Heart right ventricle (tissue), 16 donors: ENCODE measurements around the gene UACA. TPM values are rescaled to one million over a fixed set of nuclear protein-coding genes. Genes with fewer than 3 reads are reported as not detected.
A peak's percentile ranks its signal among the peaks of the same experiment; 100 is the strongest.

Experiments
- ATAC-seq, 8 donors: fragments of 200-7000 bp; cut with Tn5 transposase; one replicate each; pipeline ENCODE4 v1.9.1; 2020; ENCODE audit warnings: mild to moderate bottlenecking in 8 of 8, moderate library complexity in 8 of 8, moderate number of reproducible peaks in 1 of 8
- DNase-seq, 2 donors: peaks; one replicate each; pipeline ENCODE4 v3.0.0-alpha.2; 2020
- H3K27ac ChIP-seq, 10 donors: fragments of 200-600 bp; sonication (generic) in 2 of 10; one replicate each; pipeline versions ENCODE4 v1.5.0 to v1.8.0; 2020 to 2022; ENCODE audit warnings: mild to moderate bottlenecking in 3 of 10
- H3K27me3 ChIP-seq, 7 donors: fragments of 200-600 bp; one replicate each; pipeline ENCODE4 v1.8.0; 2021 to 2022; ENCODE audit warnings: mild to moderate bottlenecking in 2 of 7
- H3K36me3 ChIP-seq, 9 donors: fragments of 200-600 bp; sonication (generic) in 1 of 9; one replicate each; pipeline versions ENCODE4 v1.5.0 to v1.8.0; 2020 to 2022; ENCODE audit warnings: mild to moderate bottlenecking in 2 of 9
- H3K4me1 ChIP-seq, 9 donors: fragments of 200-600 bp; sonication (generic) in 1 of 9; one replicate each; pipeline versions ENCODE4 v1.5.0 to v1.8.0; 2020 to 2022; ENCODE audit warnings: mild to moderate bottlenecking in 4 of 9
- H3K4me3 ChIP-seq, 10 donors: fragments of 200-600 bp; sonication (generic) in 2 of 10; one replicate each; pipeline versions ENCODE4 v1.5.0 to v1.8.0; 2020 to 2022; ENCODE audit warnings: mild to moderate bottlenecking in 7 of 10, moderate library complexity in 2 of 10
- H3K9me3 ChIP-seq, 11 donors: fragments of 200-600 bp in 10 of 11; sonication (generic) in 2 of 11; one replicate each; pipeline versions ENCODE4 v1.5.0 to v1.8.0; 2013 to 2022; ENCODE audit warnings: mild to moderate bottlenecking in 2 of 11, control low read depth in 1 of 11, moderate library complexity in 1 of 11
- CTCF ChIP-seq, 9 donors: fragments of 200-600 bp; sonication (generic) in 2 of 9; IDR thresholded peaks; one replicate each; pipeline versions ENCODE4 v1.5.0 to v1.8.0; 2021 to 2022; ENCODE audit warnings: antibody characterized with exemption in 9 of 9, mild to moderate bottlenecking in 5 of 9, moderate library complexity in 1 of 9
- WGBS, 2 donors: extraction: QIAGEN DNeasy Blood & Tissue Kit; methylation state at CpG; one replicate each; pipeline ENCODE4 v1.1.7; 2013; ENCODE audit warnings: inconsistent platforms in 1 of 2; 5-methylcytosine and 5-hydroxymethylcytosine counted together
- intact Hi-C, 10 donors: fragments of 100-400 bp; cut with DNase I; formaldehyde crosslinking; loops; one replicate each; pipeline versions ENCODE4 v1.11.1 to v1.14.2; 2022
- polyA plus RNA-seq, 2 donors: library from polyadenylated mRNA; stranded (reverse); fragments of 200-250 nt; gene quantifications; one replicate each; pipeline ENCODE4 v1.2.3, GENCODE V29; 2013
- total RNA-seq, 10 donors: library from RNA; stranded (reverse); fragmentation: NEBNext Ultra II Directional in 3 of 10; extraction: Animal tissue kit (Norgen Biotek cat#: 25700) in 3 of 10; gene quantifications; one replicate each; pipeline versions ENCODE4 v1.2.1 to v1.2.4, GENCODE V29; 2021 to 2023
- donor health status: Arrhythmogenic right ventricular cardiomyopathy.
- donor health status: ischemic (EF 13 %, LVEDD 7.1; RV severe dilation, severe dysfunction).
- donor health status: healthy with polysubstance abuse.
- donor health status: DM: no; HTN: yes; CAD: no.
- donor health status: DM: no; HTN: no; CAD: no.
- donor health status: ischemic (EF 25% LVEDD 6.9; RV normal size, moderate dysfunction).
- donor health status: ischemic (EF 25% LVEDD 5.7; RV mildly dilated, moderate dysfunction).
- donor health status: healthy.
- donor health status: DM: yes; HTN: yes; CAD: no.
- donor health status: Ischemic cardiomyopathy.
- donor health status: ischemic (EF 35%, LVEDD 5.7; RV mildly dilated, moderate dysfunction).
- donor health status: nonischemic (EF 11% LVEDD 7.7; RV severe dilation, severe dysfunction).
- donor health status: DM: yes; HTN: yes; CAD: no.
- donor health status: PGD.
- donor health status: ischemic (EF 29% LVEDD 5.4; RV normal size, mild dysfunction).
- donor health status: nonischemic (EF 23%, LVEDD 6.1; RV moderate dilation, normal function).

Gene UACA
- total and polyA plus RNA-seq, 12 donors = 14.2 to 75.4 (median 47.1) TPM

- Histone ChIP-seq H3K27ac (no peak overlapping the region), H3K4me3 (no peak overlapping the region), H3K4me1 (peaks cover 0 to 69% (median 16%) of the 10 kb centered on the region in 9 donors), H3K9me3 (no peaks in the 10 kb centered on the region), H3K36me3 (peaks cover 0 to 7% (median 0%) of the 10 kb centered on the region in 9 donors), H3K27me3 (no peaks in the 10 kb centered on the region)
- WGBS, 2 donors = 89 to 96% methylated on average over 2 of the region's 2 CpGs
- ATAC-seq = no peak
- TF ChIP-seq CTCF (IDR thresholded peaks at IDR 0.05) = no peak
- no peak for DNase-seq
- intact Hi-C loops = loop anchor here in 8 of 10 donors (5.0 to 10.0 kb wide), 3 partner anchors 42 to 91 kb away; no protein-coding TSS in a partner anchor
Measured at GRCh38 chr15:70723927-70724326, 39.4 kb downstream of the UACA start.

GRCh38 chr15:70723122-70723422, 40.3 kb downstream of the UACA start:
- 92 to 93% methylated on average over 5 of the region's 5 CpGs for WGBS, 2 donors
- ATAC-seq (no peak), DNase-seq (no peak)
- no peak overlapping the region for H3K4me3 ChIP-seq
- H3K27ac ChIP-seq = peak overlapping the region in 2 of 10 donors; percentile 9 to 11
- H3K36me3 ChIP-seq = peaks cover 0 to 7% (median 0%) of the 10 kb centered on the region in 9 donors
- H3K4me1 ChIP-seq = peaks cover 0 to 72% (median 16%) of the 10 kb centered on the region in 9 donors
- H3K27me3 ChIP-seq = no peaks in the 10 kb centered on the region
- intact Hi-C loops = loop anchor here in 8 of 10 donors (5.0 to 10.0 kb wide), 3 partner anchors 41 to 92 kb away; no protein-coding TSS in a partner anchor
- H3K9me3 ChIP-seq = no peaks in the 10 kb centered on the region
- TF ChIP-seq CTCF (IDR thresholded peaks at IDR 0.05) = no peak

- H3K9me3 ChIP-seq = no peaks in the 10 kb centered on the region
- peaks cover 0 to 71% (median 18%) of the 10 kb centered on the region in 9 donors for H3K4me1 ChIP-seq
- H3K27ac ChIP-seq = peak overlapping the region in 2 of 10 donors; percentile 9 to 57
- H3K36me3 ChIP-seq = peaks cover 0 to 7% (median 0%) of the 10 kb centered on the region in 9 donors
- 83% methylated on average over 3 of the region's 3 CpGs for WGBS, 2 donors
- H3K4me3 ChIP-seq = no peak overlapping the region
- TF ChIP-seq CTCF (IDR thresholded peaks at IDR 0.05) = peak; percentile 62 to 86 (median 79)
- DNase-seq (no peak), ATAC-seq (peak in 6 of 8 donors; percentile 16 to 54 (median 35))
- H3K27me3 ChIP-seq = no peaks in the 10 kb centered on the region
- intact Hi-C loops = loop anchor here in 8 of 10 donors (5.0 to 10.0 kb wide), 3 partner anchors 40 to 92 kb away; no protein-coding TSS in a partner anchor
Measured at GRCh38 chr15:70722266-70723121, 40.9 kb downstream of the UACA start.

- 89 to 91% methylated on average over 3 of the region's 3 CpGs for WGBS, 2 donors
- no peaks in the 10 kb centered on the region for H3K9me3 ChIP-seq
- no peaks in the 10 kb centered on the region for H3K27me3 ChIP-seq
- no peak for TF ChIP-seq CTCF (IDR thresholded peaks at IDR 0.05)
- intact Hi-C loops = loop anchor here in 8 of 10 donors (5.0 to 10.0 kb wide), 3 partner anchors 38 to 94 kb away; no protein-coding TSS in a partner anchor
- H3K4me3 ChIP-seq = no peak overlapping the region
- DNase-seq (no peak), ATAC-seq (no peak)
- peak overlapping the region in 2 of 10 donors; percentile 19 to 53 for H3K27ac ChIP-seq
- H3K4me1 ChIP-seq = peaks cover 3 to 71% (median 30%) of the 10 kb centered on the region in 9 donors
- peaks cover 0 to 7% (median 0%) of the 10 kb centered on the region in 9 donors for H3K36me3 ChIP-seq
Measured at GRCh38 chr15:70720228-70721016, 42.9 kb downstream of the UACA start.
